ENCODE measurements around the gene MTURN. TPM values are rescaled to one million over a fixed set of nuclear protein-coding genes. Genes with fewer than 3 reads are reported as not detected.

MTURN gene
- total RNA-seq, 1 donor from 2014 or later: 21.1 TPM

DNA sequence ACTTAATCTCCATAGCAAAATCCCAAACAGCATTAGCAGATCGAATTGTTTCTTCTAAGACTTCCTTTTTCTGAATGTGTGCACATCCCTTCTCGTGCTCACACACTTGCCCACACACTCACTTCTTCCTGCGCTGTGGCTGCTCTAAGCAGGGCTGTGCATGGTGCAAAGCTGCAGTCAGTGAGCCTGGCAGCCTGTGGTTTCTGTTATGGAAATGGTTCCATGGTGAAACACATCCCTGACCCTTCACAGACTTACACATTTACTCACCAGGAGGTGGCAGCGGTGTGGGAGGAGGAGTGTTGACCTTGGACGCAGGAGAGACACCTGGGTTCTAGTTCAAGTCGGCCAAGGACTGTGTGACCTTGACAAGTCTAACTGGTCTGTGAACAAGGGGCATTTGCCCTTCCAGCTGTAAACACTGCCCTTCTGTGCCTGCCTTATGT, 24.9 kb downstream of the MTURN start:
- no peak for DNase-seq (ENCODE audit: low read depth)
- H3K36me3 ChIP-seq (ENCODE audit: control insufficient read depth, insufficient read depth, low read length): no peaks in the 10 kb centered on the region
- H3K4me3 ChIP-seq (ENCODE audit: low read depth, low read length): no peak overlapping the region
- H3K27me3 ChIP-seq (ENCODE audit: control insufficient read depth, insufficient read depth, low read length): no peaks in the 10 kb centered on the region
- TF ChIP-seq, protein P1, sequence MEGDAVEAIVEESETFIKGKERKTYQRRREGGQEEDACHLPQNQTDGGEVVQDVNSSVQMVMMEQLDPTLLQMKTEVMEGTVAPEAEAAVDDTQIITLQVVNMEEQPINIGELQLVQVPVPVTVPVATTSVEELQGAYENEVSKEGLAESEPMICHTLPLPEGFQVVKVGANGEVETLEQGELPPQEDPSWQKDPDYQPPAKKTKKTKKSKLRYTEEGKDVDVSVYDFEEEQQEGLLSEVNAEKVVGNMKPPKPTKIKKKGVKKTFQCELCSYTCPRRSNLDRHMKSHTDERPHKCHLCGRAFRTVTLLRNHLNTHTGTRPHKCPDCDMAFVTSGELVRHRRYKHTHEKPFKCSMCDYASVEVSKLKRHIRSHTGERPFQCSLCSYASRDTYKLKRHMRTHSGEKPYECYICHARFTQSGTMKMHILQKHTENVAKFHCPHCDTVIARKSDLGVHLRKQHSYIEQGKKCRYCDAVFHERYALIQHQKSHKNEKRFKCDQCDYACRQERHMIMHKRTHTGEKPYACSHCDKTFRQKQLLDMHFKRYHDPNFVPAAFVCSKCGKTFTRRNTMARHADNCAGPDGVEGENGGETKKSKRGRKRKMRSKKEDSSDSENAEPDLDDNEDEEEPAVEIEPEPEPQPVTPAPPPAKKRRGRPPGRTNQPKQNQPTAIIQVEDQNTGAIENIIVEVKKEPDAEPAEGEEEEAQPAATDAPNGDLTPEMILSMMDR (IDR thresholded peaks at IDR 0.05; ENCODE audit: insufficient read depth, low read length, poor library complexity, severe bottlenecking): peak; percentile 34

DNA sequence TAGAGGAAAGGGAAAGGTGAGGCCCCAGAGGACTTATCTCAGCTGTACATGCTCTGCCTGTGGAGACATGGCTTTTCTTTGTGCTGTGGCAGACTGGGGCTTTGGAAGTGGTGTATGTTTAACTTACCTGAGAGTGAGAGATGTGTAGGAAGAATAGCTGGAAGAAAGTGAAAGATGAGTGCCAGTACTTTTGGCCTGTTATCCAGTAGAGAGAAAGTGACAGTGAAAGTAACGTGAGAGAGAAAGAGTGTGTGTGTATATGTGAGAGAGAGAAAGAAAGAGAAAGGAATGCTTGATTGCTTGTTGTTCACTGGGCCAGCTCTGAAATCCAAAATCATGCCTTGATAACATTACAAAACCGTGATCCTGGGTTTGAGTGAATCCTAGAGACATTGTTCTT, 25.5 kb downstream of the MTURN start:
- no peaks in the 10 kb centered on the region for H3K36me3 ChIP-seq (ENCODE audit: control insufficient read depth, insufficient read depth, low read length)
- no peak overlapping the region for H3K4me3 ChIP-seq (ENCODE audit: low read depth, low read length)
- TF ChIP-seq, protein P1 (IDR thresholded peaks at IDR 0.05; ENCODE audit: insufficient read depth, low read length, poor library complexity, severe bottlenecking): no peak
- H3K27me3 ChIP-seq (ENCODE audit: control insufficient read depth, insufficient read depth, low read length): no peaks in the 10 kb centered on the region
- no peak for DNase-seq (ENCODE audit: low read depth)

DNA sequence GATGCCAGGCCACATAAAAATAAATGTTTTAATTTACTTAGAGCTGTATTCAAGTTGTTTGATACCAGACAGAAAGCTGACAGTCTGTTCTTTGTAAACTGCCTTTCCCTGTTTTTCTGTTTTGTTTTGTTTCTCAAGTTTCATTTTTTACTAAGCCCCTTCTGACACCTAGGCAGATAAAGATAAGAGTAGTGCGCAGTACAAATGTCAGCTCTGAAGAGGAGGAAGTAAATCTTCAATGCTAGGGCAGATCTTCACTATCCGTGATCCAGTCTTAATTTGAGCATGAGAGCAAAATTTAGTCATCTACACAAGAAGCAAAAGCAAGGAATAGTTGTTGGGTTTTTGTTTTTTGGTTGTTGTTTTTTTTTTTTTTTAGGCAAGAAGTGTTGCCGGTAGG, 27.3 kb downstream of the MTURN start:
- Histone ChIP-seq H3K4me3 (ENCODE audit: low read depth, low read length) (no peak overlapping the region), H3K36me3 (ENCODE audit: control insufficient read depth, insufficient read depth, low read length) (no peaks in the 10 kb centered on the region), H3K27me3 (ENCODE audit: control insufficient read depth, insufficient read depth, low read length) (no peaks in the 10 kb centered on the region)
- TF ChIP-seq, protein P1 (IDR thresholded peaks at IDR 0.05; ENCODE audit: insufficient read depth, low read length, poor library complexity, severe bottlenecking): no peak
- DNase-seq (ENCODE audit: low read depth): no peak

DNA sequence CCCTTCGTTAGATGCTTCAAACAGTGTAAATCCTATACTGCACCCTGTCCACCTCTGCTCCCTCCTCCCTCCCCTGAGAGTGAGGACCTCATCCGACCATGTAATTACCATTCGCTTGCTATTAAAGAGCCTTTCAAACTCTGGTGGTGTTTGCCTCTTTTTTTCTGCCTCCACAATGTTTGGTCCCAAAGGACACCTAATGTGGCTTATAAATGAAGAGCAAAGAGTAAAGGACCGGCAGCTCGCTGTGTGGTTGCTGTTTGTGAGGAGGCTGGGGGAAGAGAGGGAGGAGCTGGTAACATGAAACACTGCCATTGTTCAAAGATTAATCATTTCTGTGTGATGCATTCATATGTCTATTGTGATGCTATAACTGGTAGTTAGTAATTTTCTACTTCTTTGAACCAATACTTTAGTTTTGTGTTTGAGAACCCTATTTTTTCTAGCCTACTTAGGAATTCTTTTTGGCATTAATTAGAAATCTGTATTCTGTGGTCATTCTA, 27.9 kb downstream of the MTURN start:
- Histone ChIP-seq H3K36me3 (ENCODE audit: control insufficient read depth, insufficient read depth, low read length) (no peaks in the 10 kb centered on the region), H3K4me3 (ENCODE audit: low read depth, low read length) (no peak overlapping the region), H3K27me3 (ENCODE audit: control insufficient read depth, insufficient read depth, low read length) (no peaks in the 10 kb centered on the region)
- TF ChIP-seq, protein P1 (IDR thresholded peaks at IDR 0.05; ENCODE audit: insufficient read depth, low read length, poor library complexity, severe bottlenecking): no peak
- no peak for DNase-seq (ENCODE audit: low read depth)

DNA sequence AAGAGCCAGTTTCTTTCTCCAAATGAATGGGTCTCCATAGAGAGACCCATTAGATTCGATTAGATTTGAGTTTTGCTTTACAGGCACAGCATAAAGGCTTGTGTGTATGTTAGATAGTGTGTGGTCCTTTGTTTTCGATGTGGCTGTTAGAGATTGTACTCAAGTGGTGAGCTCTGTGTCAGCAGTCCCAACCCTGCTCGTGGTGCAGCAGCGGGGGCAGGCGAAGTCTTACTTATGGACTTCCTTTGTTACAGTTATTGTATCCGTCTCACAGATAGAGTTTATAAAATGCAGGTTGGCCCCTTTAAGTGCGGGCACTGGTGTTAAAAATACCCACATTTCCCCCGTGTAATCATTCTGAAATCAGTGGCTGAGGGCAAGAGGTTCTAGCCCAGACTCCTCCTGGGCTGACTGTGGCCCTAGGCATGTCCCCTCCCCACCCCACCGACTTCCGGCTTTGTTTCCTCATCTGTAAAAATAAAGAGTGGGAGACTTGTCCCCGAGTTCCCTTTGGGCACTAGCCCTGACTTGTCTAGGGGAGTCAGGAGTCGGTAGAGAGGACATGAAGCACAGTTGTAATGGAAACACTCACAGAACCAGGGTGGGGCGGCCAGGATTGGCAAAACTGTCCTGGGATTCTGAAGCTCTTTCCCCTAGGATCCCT, 28.6 kb downstream of the MTURN start:
- no peaks in the 10 kb centered on the region for H3K27me3 ChIP-seq (ENCODE audit: control insufficient read depth, insufficient read depth, low read length)
- H3K4me3 ChIP-seq (ENCODE audit: low read depth, low read length): no peak overlapping the region
- TF ChIP-seq, protein P1 (IDR thresholded peaks at IDR 0.05; ENCODE audit: insufficient read depth, low read length, poor library complexity, severe bottlenecking): no peak
- no peaks in the 10 kb centered on the region for H3K36me3 ChIP-seq (ENCODE audit: control insufficient read depth, insufficient read depth, low read length)
- DNase-seq (ENCODE audit: low read depth): no peak

DNA sequence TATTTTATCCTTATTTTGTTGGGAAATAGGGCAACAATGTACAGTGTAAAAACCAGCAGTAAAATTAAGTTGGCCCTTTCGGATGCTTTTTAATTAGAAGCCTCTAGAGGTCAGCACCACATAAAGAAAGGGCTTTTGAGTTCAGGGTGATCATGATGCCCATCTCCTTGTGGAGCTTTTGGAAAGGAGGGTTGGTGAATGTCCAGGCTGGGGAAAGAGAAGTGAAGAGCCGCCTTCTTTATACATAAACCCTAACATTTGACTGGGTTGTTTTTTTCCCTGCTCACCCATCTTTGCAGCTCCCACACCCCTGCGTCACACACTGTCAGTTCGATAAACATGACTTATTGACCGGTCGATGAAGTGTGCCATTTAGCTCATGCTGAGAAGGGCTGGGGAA, 29.8 kb downstream of the MTURN start:
- no peaks in the 10 kb centered on the region for H3K36me3 ChIP-seq (ENCODE audit: control insufficient read depth, insufficient read depth, low read length)
- TF ChIP-seq, protein P1 (IDR thresholded peaks at IDR 0.05; ENCODE audit: insufficient read depth, low read length, poor library complexity, severe bottlenecking): peak; percentile 59
- H3K4me3 ChIP-seq (ENCODE audit: low read depth, low read length): no peak overlapping the region
- no peaks in the 10 kb centered on the region for H3K27me3 ChIP-seq (ENCODE audit: control insufficient read depth, insufficient read depth, low read length)
- DNase-seq (ENCODE audit: low read depth): no peak

All from kidney epithelial cell (primary cell).